K562 (cell line): ENCODE results near the gene BMS1.

Experiments used
- CHD2 ChIP-seq: IDR thresholded peaks from 2 replicates; pipeline ENCODE4 v1.6.1; 2011; ENCODE audit warnings: low read depth, low read length
- RNF2 ChIP-seq: sonication (generic); IDR thresholded peaks from 2 replicates; pipeline ENCODE4 v1.6.1; 2016
- SIN3A ChIP-seq, 2 experiments: fragments of 150-350 bp in 1 of 2; IDR thresholded peaks; 2 replicates each; pipeline ENCODE4 v1.6.1; 2011 to 2016; ENCODE audit warnings: borderline replicate concordance in 2 of 2, low read depth in 2 of 2, low read length in 2 of 2, mild to moderate bottlenecking in 2 of 2, moderate library complexity in 2 of 2; ENCODE audit not compliant: control insufficient read depth in 1 of 2
- ZNF274 ChIP-seq: IDR thresholded peaks from 2 replicates; pipeline ENCODE4 v1.6.1; 2011; ENCODE audit warnings: low read depth, mild to moderate bottlenecking, low read length, moderate library complexity, borderline replicate concordance
- TF ChIP-seq, protein P1 (sequence below), 3 experiments: IDR thresholded peaks in 2 of 3; conservative IDR thresholded peaks in 1 of 3; 2 replicates each; pipeline ENCODE4 v1.5.1; 2011 to 2012; ENCODE audit warnings: low read length in 3 of 3, mild to moderate bottlenecking in 3 of 3, control low read depth in 2 of 3, improper control_type of control experiment in 1 of 3, inconsistent platforms in 1 of 3, low read depth in 1 of 3, mixed read lengths in 1 of 3, moderate library complexity in 1 of 3; ENCODE audit not compliant: insufficient read depth in 2 of 3

DNA sequence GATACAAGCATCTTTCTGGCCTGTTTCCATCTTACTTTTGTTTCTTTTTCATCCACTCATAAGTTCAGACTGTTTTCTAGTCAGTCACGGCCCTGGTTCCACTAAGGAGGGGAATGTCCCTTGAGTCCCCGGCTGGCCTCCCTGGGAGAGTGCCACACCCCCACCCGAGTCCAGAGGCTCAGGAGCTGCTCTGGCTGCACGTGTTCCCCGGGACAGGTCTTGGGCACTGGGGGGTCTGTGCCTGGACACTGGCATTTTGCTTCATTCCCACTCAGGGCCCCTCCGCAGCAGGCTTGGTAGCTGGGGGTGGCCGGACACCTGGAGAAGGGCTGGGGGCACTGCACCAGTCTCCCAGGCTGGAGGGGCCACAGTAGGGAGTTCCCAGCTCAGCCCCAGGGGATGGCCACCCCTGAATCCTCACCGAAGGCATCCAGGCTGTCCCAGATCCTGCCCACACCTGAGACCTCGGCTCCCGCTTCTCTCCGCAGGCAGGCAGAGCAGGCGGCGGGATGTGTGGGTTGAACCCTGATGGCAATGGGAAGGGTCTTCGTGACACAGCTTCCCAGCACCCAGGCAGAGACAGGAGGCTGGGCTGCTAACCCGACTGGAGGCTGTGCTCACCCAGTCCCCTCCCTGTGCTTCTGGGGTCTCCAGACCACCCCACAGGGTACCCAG lies 92.3 kb downstream of the BMS1 start:
- TF ChIP-seq, protein P1, sequence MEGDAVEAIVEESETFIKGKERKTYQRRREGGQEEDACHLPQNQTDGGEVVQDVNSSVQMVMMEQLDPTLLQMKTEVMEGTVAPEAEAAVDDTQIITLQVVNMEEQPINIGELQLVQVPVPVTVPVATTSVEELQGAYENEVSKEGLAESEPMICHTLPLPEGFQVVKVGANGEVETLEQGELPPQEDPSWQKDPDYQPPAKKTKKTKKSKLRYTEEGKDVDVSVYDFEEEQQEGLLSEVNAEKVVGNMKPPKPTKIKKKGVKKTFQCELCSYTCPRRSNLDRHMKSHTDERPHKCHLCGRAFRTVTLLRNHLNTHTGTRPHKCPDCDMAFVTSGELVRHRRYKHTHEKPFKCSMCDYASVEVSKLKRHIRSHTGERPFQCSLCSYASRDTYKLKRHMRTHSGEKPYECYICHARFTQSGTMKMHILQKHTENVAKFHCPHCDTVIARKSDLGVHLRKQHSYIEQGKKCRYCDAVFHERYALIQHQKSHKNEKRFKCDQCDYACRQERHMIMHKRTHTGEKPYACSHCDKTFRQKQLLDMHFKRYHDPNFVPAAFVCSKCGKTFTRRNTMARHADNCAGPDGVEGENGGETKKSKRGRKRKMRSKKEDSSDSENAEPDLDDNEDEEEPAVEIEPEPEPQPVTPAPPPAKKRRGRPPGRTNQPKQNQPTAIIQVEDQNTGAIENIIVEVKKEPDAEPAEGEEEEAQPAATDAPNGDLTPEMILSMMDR (IDR thresholded peaks at IDR 0.05 in 2 of 3, conservative IDR thresholded peaks at IDR 0.05 in 1 of 3; ENCODE audit: insufficient read depth in 2 of 3, low read depth in 1 of 3, low read length in 3 of 3) = no peak
- TF ChIP-seq CHD2 = no peak
- TF ChIP-seq ZNF274 = no peak
- TF ChIP-seq RNF2 = no peak
- no peak for TF ChIP-seq SIN3A (IDR thresholded peaks at IDR 0.05; ENCODE audit: borderline replicate concordance in 2 of 2, control insufficient read depth in 1 of 2, low read depth in 2 of 2, low read length in 2 of 2)
